Activated naive CD4-positive, alpha-beta T cell treated with anti-CD3 and anti-CD28 coated beads, Interleukin-2, amount 10 ng/mL, durations not matched to agents 7 days and 5 days (primary cell): ENCODE results near the gene GPR179.
"Not testable (repeated sequence)": the region's sequence is repeated elsewhere in the genome, so short reads cannot be mapped to it uniquely, and the experiment has no call there.

Experiments
- CTCF ChIA-PET: fragments of 350-600 bp; sonication (Branson Sonifier 250); formaldehyde crosslinking; loops from one replicate; lab custom pipeline; 2021; ENCODE audit warnings: antibody characterized with exemption; lab: Charles Lee
- DNase-seq: peaks from one replicate; pipeline ENCODE4 v3.0.0-alpha.2; 2020
- H3K27ac Mint-ChIP-seq: one replicate; pipeline ENCODE4 v1.8.0; 2021; ENCODE audit warnings: mild to moderate bottlenecking, moderate library complexity, mixed read lengths
- H3K27me3 Mint-ChIP-seq: one replicate; pipeline ENCODE4 v1.8.0; 2021; ENCODE audit warnings: mild to moderate bottlenecking, mixed read lengths
- H3K36me3 Mint-ChIP-seq: one replicate; pipeline ENCODE4 v1.8.0; 2021; ENCODE audit warnings: mixed read lengths
- H3K4me1 Mint-ChIP-seq: one replicate; pipeline ENCODE4 v1.8.0; 2021; ENCODE audit warnings: mixed read lengths
- H3K4me3 Mint-ChIP-seq: one replicate; pipeline ENCODE4 v1.8.0; 2021; ENCODE audit warnings: mild to moderate bottlenecking, moderate library complexity, mixed read lengths
- H3K9me3 Mint-ChIP-seq: one replicate; pipeline ENCODE4 v1.8.0; 2021; ENCODE audit warnings: mixed read lengths

GPR179 gene

DNA sequence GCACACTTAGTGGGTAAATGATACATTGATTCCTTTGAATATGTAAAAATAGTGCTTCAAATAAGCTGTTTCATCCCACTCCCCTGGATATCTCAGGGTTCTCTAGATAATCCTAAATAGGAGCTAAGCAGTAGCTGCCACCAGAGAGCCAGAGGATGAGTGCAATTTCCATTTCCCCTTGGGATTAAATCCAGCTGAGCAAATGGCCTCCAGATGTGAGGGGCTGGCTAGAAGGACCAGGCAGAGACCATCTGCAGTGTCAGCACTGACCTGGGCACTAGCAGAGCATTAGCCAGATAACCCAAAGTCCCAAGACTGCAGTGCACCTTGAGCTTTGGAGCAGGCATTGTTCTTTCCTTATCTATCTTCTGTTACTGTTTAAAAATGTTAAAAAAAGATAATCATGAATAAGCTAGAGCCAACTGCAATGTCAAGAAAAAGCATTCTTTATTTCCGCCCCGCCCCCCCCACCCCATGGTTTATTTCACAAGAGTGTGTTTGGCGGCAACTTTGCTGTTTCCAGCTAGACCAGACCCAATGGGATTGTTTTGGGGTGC is 19.5 kb downstream of the GPR179 start:
- CTCF ChIA-PET: interaction anchor here (0.6 to 3.4 kb wide), 4 partner anchors 9 to 25 kb away, joined by 3 to 14 read pairs (median 4); no protein-coding TSS in a partner anchor
- no peak overlapping the region for H3K27ac Mint-ChIP-seq

DNA sequence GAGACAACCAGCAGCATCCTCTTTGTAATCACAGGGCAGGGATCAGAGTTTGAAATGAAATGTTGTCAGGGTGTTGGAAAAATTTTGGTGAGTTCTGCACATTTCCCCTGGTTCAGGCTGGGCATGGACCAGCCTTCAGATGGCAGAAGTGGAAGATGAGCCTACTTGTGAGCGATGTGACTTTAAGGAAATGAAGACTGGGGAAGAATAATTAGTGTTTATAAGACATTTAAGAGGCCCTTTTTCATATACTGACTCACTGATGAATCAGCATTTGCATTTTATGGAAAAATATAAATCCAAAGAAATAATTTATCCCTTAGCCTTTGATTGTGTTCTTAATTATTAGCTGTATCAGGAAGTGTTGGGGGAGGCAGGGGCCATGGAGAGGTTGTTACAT is 20.9 kb downstream of the GPR179 start:
- CTCF ChIA-PET: interaction anchor here (1.1 to 3.4 kb wide), 5 partner anchors 9 to 32 kb away, joined by 3 to 31 read pairs (median 3); no protein-coding TSS in a partner anchor
- Mint-ChIP-seq H3K36me3 (peaks cover 22% of the 10 kb centered on the region), H3K27me3 (no peaks in the 10 kb centered on the region), H3K27ac (no peak overlapping the region), H3K4me1 (peaks cover 7% of the 10 kb centered on the region), H3K9me3 (no peaks in the 10 kb centered on the region), H3K4me3 (no peak overlapping the region)
- DNase-seq: no peak

More for the DNA sequence above, 19.5 kb downstream of the GPR179 start:
- Mint-ChIP-seq H3K4me1 (peaks cover 7% of the 10 kb centered on the region), H3K4me3 (no peak overlapping the region), H3K9me3 (no peaks in the 10 kb centered on the region), H3K27me3 (peaks cover 10% of the 10 kb centered on the region), H3K36me3 (peaks cover 18% of the 10 kb centered on the region)
- no peak for DNase-seq

DNA sequence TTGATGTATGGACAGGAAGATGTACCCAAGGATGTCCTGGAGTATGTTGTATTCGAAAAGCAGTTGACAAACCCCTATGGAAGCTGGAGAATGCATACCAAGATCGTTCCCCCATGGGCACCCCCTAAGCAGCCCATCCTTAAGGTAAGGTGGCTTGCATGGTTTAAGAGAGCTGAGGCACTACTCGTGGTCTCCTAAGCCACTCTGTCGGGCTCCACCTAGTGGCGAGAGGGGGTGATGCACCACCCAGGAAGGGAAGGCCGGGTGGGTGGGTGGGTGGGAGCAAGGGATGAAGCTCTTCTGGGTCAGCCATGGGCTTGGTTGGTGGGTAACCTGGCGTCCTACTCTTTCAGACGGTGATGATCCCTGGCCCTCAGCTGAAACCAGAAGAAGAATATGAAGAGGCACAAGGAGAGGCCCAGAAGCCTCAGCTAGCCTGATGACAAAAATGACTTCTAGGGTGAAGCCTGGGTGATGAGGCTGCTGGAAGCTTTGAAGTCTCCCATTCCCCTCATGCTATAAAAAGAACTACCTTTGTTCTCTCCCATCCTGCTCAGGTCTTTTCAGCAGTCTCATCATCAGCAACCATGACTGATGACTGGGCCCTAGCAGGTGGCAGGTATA is 21.5 kb downstream of the GPR179 start:
- Mint-ChIP-seq H3K9me3 (no peaks in the 10 kb centered on the region), H3K27me3 (no peaks in the 10 kb centered on the region), H3K4me3 (no peak overlapping the region), H3K36me3 (peaks cover 22% of the 10 kb centered on the region), H3K4me1 (peaks cover 6% of the 10 kb centered on the region), H3K27ac (no peak overlapping the region)
- CTCF ChIA-PET: interaction anchor here (1.1 to 3.4 kb wide), 5 partner anchors 10 to 33 kb away, joined by 3 to 31 read pairs (median 3); no protein-coding TSS in a partner anchor
- peak; percentile 81 for DNase-seq

DNA sequence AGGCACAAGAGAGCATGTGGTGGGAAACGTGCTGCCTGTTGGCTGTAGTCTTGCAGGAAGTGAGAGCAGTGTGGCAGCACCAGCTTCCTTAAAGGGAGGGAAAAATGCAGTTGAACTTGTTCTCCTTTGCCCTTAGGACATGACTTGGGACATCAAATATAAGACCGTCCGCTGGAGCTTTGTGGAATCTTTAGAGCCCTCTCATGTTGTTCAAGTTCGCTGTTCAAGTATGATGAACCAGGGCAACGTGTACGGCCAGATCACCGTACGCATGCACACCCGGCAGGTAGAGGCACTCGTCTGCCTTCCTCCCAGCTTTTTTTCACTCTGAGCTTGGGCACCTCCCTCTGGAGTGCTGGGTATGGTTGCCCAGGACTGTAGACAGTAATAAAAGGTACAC is 23.3 kb downstream of the GPR179 start:
- Mint-ChIP-seq H3K27ac (no peak overlapping the region), H3K4me3 (no peak overlapping the region), H3K27me3 (no peaks in the 10 kb centered on the region), H3K36me3 (peaks cover 29% of the 10 kb centered on the region), H3K4me1 (no peaks in the 10 kb centered on the region), H3K9me3 (no peaks in the 10 kb centered on the region)
- no peak for DNase-seq
- CTCF ChIA-PET: interaction anchor here (1.0 to 3.3 kb wide), 2 partner anchors 12 to 15 kb away, joined by 3 to 31 read pairs; no protein-coding TSS in a partner anchor

DNA sequence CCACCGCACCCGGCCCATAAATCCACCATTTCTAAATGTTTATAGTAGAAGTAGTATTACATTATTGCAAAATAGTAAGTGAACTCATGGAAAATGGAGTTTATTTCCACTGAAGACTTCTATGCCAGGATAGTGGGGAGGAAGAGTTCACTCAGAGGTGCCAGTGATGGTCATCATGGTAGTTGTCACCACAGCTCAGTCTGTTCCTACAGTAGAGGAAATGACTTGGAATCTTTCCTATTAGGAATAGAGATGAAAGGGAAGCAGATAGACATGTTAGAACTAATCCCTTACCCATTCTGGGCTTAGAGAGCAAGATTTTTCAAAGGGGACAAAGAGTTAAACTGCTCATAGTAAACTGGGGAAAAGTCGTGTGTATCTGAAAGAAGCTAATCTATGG is 26.7 kb downstream of the GPR179 start:
- peaks cover 20% of the 10 kb centered on the region for H3K36me3 Mint-ChIP-seq
- H3K4me3 Mint-ChIP-seq: no peak overlapping the region
- no peaks in the 10 kb centered on the region for H3K9me3 Mint-ChIP-seq
- H3K27ac Mint-ChIP-seq: peak overlapping the region; percentile 29
- no peaks in the 10 kb centered on the region for H3K4me1 Mint-ChIP-seq
- CTCF ChIA-PET: interaction anchor here (1.2 to 2.5 kb wide), 3 partner anchors 12 to 33 kb away, joined by 3 to 9 read pairs (median 7); no protein-coding TSS in a partner anchor
- DNase-seq: no peak
- no peaks in the 10 kb centered on the region for H3K27me3 Mint-ChIP-seq

DNA sequence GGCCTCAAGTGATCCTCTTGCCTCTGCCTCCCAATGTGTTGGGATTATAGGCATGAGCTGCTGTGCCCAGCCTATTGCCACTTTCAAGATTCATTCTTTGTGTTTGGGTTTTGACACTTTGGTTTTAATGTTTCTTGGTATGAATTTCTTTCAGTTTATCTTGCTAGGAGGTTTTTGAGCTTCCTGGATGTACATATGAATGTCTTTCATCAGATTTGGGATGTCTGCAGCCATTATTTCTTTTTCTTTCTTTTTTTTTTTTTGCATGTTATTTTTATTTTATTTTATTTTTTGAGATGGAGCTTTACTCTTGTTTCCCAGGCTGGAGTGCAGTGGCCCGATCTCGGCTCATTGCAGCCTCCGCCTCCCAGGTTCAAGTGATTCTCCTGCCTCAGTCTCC is 28.3 kb downstream of the GPR179 start:
- no peak for DNase-seq
- Mint-ChIP-seq H3K36me3 (peaks cover 14% of the 10 kb centered on the region), H3K4me3 (no peak overlapping the region), H3K4me1 (no peaks in the 10 kb centered on the region), H3K9me3 (no peaks in the 10 kb centered on the region), H3K27me3 (no peaks in the 10 kb centered on the region), H3K27ac (no peak overlapping the region)
- CTCF ChIA-PET: interaction anchor here (0.7 to 2.5 kb wide), 2 partner anchors 18 to 55 kb away, joined by 3 to 9 read pairs; no protein-coding TSS in a partner anchor

DNA sequence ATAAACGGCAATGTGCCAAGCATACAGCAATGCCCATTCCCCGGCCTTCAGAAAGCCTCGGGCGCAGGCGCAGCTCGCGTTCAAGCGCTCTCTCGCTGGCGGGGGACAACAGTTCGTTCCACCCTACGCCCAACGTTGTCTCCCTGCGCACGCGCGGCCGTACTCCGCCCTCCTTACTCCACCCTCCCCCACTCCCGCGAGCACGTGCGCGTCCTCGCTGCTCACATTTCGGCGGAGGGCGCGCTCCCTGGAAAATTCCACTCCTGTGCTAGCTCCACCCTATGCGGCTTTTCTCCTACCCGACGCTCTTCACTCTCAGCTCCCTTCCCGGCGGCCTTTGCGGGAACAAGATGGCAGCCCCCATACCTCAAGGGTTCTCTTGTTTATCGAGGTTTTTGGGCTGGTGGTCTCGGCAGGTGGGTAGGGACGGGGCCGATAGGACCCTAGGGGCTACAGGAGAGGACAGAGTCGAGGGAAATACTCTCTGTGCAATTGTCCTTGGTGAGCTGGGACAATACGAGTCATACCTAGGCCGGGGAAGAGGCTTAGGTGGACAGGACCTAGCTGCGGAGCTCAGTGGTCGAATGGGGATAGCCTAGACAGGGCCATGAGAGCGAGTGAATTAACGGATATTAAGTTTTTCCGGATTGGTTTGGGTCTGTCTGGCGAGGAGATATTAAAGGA is 46.8 kb downstream of the GPR179 start, which contains the start of gene MRPL45:
MRPL45 (plus strand) TSS at position 335 of the 684 bp plus-strand sequence; CDS start at position 351, 16 bp downstream.
- peak; percentile 97 for DNase-seq
- H3K4me3 Mint-ChIP-seq: peak within 1 kb of the TSS; percentile 87
- CTCF ChIA-PET: interaction anchor here (0.7 kb wide), 1 partner anchor 509 kb away, joined by 3 read pairs; no protein-coding TSS in a partner anchor
- H3K4me1 Mint-ChIP-seq: peaks cover 20% of the 10 kb centered on the region
- not testable (repeated sequence) for H3K9me3 Mint-ChIP-seq, H3K36me3 Mint-ChIP-seq, H3K27me3 Mint-ChIP-seq
- peak within 1 kb of the TSS; percentile 92 for H3K27ac Mint-ChIP-seq

DNA sequence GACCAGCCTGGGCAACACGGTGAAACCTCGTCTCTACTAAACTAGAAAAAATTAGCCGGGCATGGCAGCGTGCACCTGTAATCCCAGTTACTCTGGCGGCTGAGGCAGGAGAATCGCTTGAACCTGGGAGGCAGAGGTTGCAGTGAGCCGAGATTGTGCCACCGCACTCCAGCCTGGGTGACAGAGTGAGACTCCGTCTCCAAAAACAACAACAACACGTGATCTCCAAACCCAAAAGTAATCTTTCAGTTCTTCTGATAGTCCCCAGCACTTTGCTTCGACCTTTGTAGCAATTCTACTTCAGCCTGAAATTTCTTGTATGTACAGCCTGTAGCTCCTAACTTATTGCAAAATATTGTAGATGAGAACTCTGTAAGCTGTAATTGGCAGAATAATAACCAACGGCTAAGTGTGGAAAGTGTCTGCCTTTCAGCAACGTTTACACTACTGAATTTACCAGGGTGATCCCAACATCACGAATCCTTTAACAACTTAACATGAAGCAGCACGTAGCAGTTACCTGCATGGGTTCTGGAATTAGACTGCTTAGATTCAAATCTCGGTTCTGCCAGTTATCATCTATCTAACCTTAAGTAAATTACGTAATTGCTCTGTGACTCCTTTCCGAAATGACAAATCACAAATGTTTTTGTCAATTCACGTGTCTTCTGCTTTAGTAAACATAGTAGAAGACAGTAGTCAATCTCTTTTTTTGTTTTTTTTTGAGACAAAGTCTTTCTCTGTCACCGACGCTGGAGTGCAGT is 48.0 kb downstream of the GPR179 start:
- H3K36me3 Mint-ChIP-seq, CTCF ChIA-PET, DNase-seq, H3K9me3 Mint-ChIP-seq: not testable (repeated sequence)
- peak overlapping the region; percentile 87 for H3K4me3 Mint-ChIP-seq
- peaks cover 20% of the 10 kb centered on the region for H3K4me1 Mint-ChIP-seq
- peak overlapping the region; percentile 92 for H3K27ac Mint-ChIP-seq
- H3K27me3 Mint-ChIP-seq: peaks cover 15% of the 10 kb centered on the region

DNA sequence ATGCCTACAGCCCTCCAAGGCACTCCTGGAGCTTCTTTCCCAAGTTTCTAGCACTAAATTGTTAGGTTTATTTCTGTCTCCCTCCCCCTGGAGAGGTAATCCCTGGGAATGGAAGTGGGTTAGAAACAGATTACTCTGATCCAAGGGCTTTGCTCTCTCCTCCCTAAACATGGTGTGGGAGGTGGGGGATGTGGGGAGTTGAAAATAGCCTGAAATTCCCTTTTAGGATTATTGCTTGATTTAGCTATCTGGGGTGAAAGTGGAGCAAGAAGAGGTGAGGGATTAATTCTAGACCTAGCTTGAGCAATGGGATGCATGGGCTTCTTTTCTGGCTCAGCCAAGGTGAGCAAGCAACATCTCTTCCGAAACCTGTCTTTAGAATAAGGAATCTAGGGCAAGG is 54.0 kb downstream of the GPR179 start:
- DNase-seq, H3K9me3 Mint-ChIP-seq, H3K27ac Mint-ChIP-seq, CTCF ChIA-PET, H3K36me3 Mint-ChIP-seq, H3K4me3 Mint-ChIP-seq: not testable (repeated sequence)
- Mint-ChIP-seq H3K27me3 (peaks cover 23% of the 10 kb centered on the region), H3K4me1 (peaks cover 11% of the 10 kb centered on the region)

DNA sequence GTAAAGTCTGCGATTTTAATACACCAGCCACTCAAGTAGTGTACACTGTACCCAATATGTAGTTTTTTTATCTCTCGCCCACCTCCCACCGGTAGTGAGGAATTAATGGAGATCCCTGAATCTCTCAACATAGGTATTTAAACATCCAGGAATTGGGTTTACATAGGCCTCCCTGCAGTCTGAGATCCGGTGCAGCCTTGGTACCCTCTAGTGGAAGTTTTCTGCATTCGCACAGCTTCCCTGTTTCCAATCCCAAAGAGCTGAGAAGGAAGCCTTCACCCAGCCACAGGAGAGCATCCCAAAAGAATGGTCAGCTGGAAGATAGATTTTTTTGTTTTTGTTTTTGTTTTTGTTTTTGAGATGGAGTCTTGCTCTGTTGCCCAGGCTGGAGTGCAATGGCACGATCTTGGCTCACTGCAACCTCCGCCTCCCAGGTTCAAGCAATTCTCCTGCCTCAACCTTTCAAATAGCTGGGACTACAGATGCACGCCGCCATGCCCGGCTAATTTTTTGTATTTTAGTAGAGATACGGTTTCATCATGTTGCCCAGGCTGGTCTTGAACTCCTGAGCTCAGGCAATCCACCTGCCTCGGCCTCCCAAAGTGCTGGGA is 55.4 kb downstream of the GPR179 start:
- CTCF ChIA-PET: interaction anchor here (0.7 kb wide), 1 partner anchor 38 kb away, joined by 4 read pairs; no protein-coding TSS in a partner anchor
- DNase-seq, H3K4me3 Mint-ChIP-seq: not testable (repeated sequence)

DNA sequence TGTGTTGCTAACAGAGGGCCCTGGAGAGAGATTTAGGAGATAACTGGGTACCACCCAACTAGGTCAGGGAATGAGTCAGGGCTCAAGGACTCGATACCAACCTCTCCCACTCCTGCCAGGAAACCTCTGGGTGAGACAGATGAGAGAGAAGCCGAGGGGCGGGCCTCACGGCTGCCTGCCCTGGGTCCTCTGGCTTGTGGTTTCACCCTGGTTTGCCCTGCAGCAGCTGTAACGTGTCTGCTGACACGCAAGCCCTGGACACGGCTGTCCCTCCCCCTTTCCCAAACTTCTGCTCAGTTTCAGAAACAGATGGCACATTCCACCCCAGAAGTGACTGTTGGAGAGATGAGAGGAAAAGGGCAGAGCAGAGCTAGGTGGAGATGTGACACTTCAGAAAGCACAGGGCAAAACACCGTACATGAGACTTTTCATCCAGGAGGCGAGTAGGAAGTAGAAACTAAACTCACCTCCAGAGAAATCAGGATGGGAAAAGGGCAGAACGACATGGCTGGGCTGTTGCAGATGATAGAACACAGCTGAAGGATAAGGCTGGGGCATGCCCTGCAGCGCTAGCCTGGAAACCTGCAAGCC is 57.2 kb downstream of the GPR179 start:
- Mint-ChIP-seq H3K27me3 (peaks cover 16% of the 10 kb centered on the region), H3K4me1 (peaks cover 11% of the 10 kb centered on the region)
- H3K9me3 Mint-ChIP-seq, H3K36me3 Mint-ChIP-seq, CTCF ChIA-PET, H3K27ac Mint-ChIP-seq, H3K4me3 Mint-ChIP-seq: not testable (repeated sequence)
- DNase-seq: peak; percentile 44

More for the DNA sequence above, 55.4 kb downstream of the GPR179 start:
- Mint-ChIP-seq H3K27me3 (peaks cover 23% of the 10 kb centered on the region), H3K4me1 (peaks cover 11% of the 10 kb centered on the region)
- H3K36me3 Mint-ChIP-seq, H3K9me3 Mint-ChIP-seq, H3K27ac Mint-ChIP-seq: not testable (repeated sequence)

DNA sequence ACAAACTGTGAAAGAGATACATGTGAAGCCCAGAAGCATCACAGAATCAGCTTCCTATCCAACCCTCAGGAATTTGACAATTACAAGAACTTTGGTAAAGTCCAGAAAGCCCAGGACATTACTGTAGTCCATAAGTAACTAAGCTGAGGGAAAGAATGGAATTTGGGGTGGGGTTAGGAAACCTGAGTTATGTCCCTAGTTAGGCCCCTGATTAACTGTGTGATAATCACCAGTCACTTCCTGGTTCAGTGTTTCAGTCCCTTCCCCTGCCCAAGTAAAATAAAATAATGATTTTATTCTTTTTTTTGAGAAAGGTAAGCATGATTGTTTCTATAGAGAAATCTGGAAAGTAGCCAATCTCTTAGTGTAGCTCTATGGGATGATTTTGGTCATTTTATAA is 57.8 kb downstream of the GPR179 start:
- H3K27ac Mint-ChIP-seq, H3K36me3 Mint-ChIP-seq, DNase-seq, CTCF ChIA-PET, H3K4me3 Mint-ChIP-seq, H3K9me3 Mint-ChIP-seq: not testable (repeated sequence)
- Mint-ChIP-seq H3K27me3 (peaks cover 10% of the 10 kb centered on the region), H3K4me1 (peaks cover 11% of the 10 kb centered on the region)
